HCT116 (cell line): ENCODE results near the gene HAPLN1. TPM values are rescaled to one million over a fixed set of nuclear protein-coding genes. Genes with fewer than 3 reads are reported as not detected.

Experiments used
- ATAC-seq: fragments of 200-7000 bp; cut with Tn5 transposase; 2 replicates; pipeline ENCODE4 v1.9.1; 2020; ENCODE audit warnings: mild to moderate bottlenecking, moderate library complexity
- BruUV-seq: library from RNA; stranded (reverse); fragments of 400-500 nt; replicated peaks from 2 replicates; lab custom pipeline; 2021; lab: Mats Ljungman, UMichigan
- CTCF ChIA-PET: fragments of 300-600 bp; sonication (Branson Sonifier 250); formaldehyde crosslinking; loops from one replicate; lab custom pipeline; 2021; ENCODE audit warnings: antibody characterized with exemption; lab: Charles Lee
- POLR2A ChIA-PET: fragments of 300-600, 350-600 bp; sonication (Branson Sonifier 250); formaldehyde crosslinking; loops from one replicate; lab custom pipeline; 2021; ENCODE audit warnings: antibody characterized with exemption; lab: Charles Lee
- RAD21 ChIA-PET, 2 experiments: fragments of 300-600 bp; sonication (Branson Sonifier 250); formaldehyde crosslinking; loops; one replicate each; lab custom pipeline; 2023; ENCODE audit warnings: low total read pairs in 2 of 2; ENCODE audit not compliant: uncharacterized antibody in 2 of 2, unreplicated experiment in 2 of 2, low non-redundant PET in 1 of 2; lab: Charles Lee
- DNase-seq: peaks from one replicate; pipeline ENCODE4 v3.0.0-alpha.2; 2010; ENCODE audit warnings: low read depth, low spot score
- H2AFZ ChIP-seq: fragments of 200-600 bp; shearing (Covaris generic), sonication (generic); 2 replicates; pipeline ENCODE4 v1.6.1; 2017; ENCODE audit warnings: low read depth, mixed run types, mixed read lengths, antibody characterized with exemption, low read length; ENCODE audit not compliant: poor library complexity, severe bottlenecking
- H3K27ac ChIP-seq: 2 replicates; pipeline ENCODE4 v1.5.1; 2012; ENCODE audit warnings: low read depth, low read length
- H3K27me3 ChIP-seq: fragments of 200-600 bp; sonication (generic); 2 replicates; pipeline ENCODE4 v1.6.1; 2016; ENCODE audit warnings: mixed run types, low read length, mixed read lengths; ENCODE audit not compliant: insufficient read depth
- H3K36me3 ChIP-seq, 2 experiments: fragments of 200-500 bp in 1 of 2; fragments of 200-600 bp in 1 of 2; sonication (Bioruptor generic) in 1 of 2; sonication (generic) in 1 of 2; 2 replicates each; pipeline versions ENCODE4 v1.5.1 to v1.6.1; 2014 to 2016; ENCODE audit warnings: low read length in 2 of 2, inconsistent platforms in 1 of 2, mixed read lengths in 1 of 2, mixed run types in 1 of 2; ENCODE audit not compliant: insufficient read depth in 2 of 2, control insufficient read depth in 1 of 2
- H3K4me1 ChIP-seq, 2 experiments: fragments of 200-600 bp in 1 of 2; sonication (generic) in 1 of 2; 2 replicates each; pipeline versions ENCODE4 v1.5.1 to v1.6.1; 2012 to 2017; ENCODE audit warnings: low read length in 2 of 2, inconsistent platforms in 1 of 2, mild to moderate bottlenecking in 1 of 2, mixed read lengths in 1 of 2, mixed run types in 1 of 2, moderate library complexity in 1 of 2; ENCODE audit not compliant: insufficient read depth in 2 of 2, control insufficient read depth in 1 of 2
- H3K4me2 ChIP-seq: fragments of 200-600 bp; sonication (generic); 2 replicates; pipeline ENCODE4 v1.6.1; 2017; ENCODE audit warnings: mixed run types, low read length, mixed read lengths
- H3K4me3 ChIP-seq, 2 experiments: fragments of 200-600 bp in 1 of 2; sonication (generic) in 1 of 2; replicated peaks in 1 of 2; 2 replicates each; pipeline ENCODE4 v1.5.1; 2011 to 2016; ENCODE audit warnings: low read length in 2 of 2, control low read depth in 1 of 2, low read depth in 1 of 2, mild to moderate bottlenecking in 1 of 2, mixed read lengths in 1 of 2, mixed run types in 1 of 2
- H3K79me2 ChIP-seq: fragments of 200-600 bp; sonication (generic); 2 replicates; pipeline ENCODE4 v1.6.1; 2017; ENCODE audit warnings: mild to moderate bottlenecking, mixed run types, low read length, moderate library complexity, mixed read lengths; ENCODE audit not compliant: insufficient read depth
- H3K9ac ChIP-seq: fragments of 200-600 bp; sonication (generic); 2 replicates; pipeline ENCODE4 v1.6.1; 2016; ENCODE audit warnings: low read length, mixed read lengths
- H3K9me2 ChIP-seq: fragments of 200-600 bp; sonication (generic), shearing (Covaris generic); 2 replicates; pipeline ENCODE4 v1.6.1; 2017; ENCODE audit warnings: mixed run types, mild to moderate bottlenecking, moderate library complexity; ENCODE audit not compliant: insufficient read depth
- H3K9me3 ChIP-seq, 2 experiments: fragments of 200-500 bp in 1 of 2; fragments of 200-600 bp in 1 of 2; sonication (Bioruptor generic) in 1 of 2; sonication (generic) in 1 of 2; 2 replicates each; pipeline ENCODE4 v1.6.1; 2014 to 2017; ENCODE audit warnings: low read length in 2 of 2, mixed read lengths in 2 of 2, inconsistent platforms in 1 of 2, low read depth in 1 of 2, mild to moderate bottlenecking in 1 of 2, mixed run types in 1 of 2, moderate library complexity in 1 of 2; ENCODE audit not compliant: control insufficient read depth in 1 of 2, insufficient read depth in 1 of 2
- H4K20me1 ChIP-seq: fragments of 200-600 bp; sonication (generic), shearing (Covaris generic); 2 replicates; pipeline ENCODE4 v1.6.1; 2017; ENCODE audit warnings: mixed run types, mild to moderate bottlenecking, moderate library complexity; ENCODE audit not compliant: insufficient read depth
- CBX3 ChIP-seq: IDR thresholded peaks from 2 replicates; pipeline ENCODE4 v1.6.1; 2012; ENCODE audit warnings: low read depth
- CEBPB ChIP-seq: IDR thresholded peaks from 2 replicates; pipeline ENCODE4 v1.6.1; 2012; ENCODE audit warnings: low read depth
- EGR1 ChIP-seq: IDR thresholded peaks from 2 replicates; pipeline ENCODE4 v1.6.1; 2012; ENCODE audit warnings: low read depth
- FOSL1 ChIP-seq: IDR thresholded peaks from 2 replicates; pipeline ENCODE4 v1.6.1; 2012; ENCODE audit warnings: low read depth
- POLR2A ChIP-seq: IDR thresholded peaks from 2 replicates; pipeline ENCODE4 v1.7.0; 2011; ENCODE audit warnings: borderline replicate concordance; ENCODE audit not compliant: insufficient read depth, insufficient read length; ENCODE audit errors: extremely low read depth
- SRF ChIP-seq: IDR thresholded peaks from 2 replicates; pipeline ENCODE4 v1.6.1; 2012; ENCODE audit warnings: low read depth
- intact Hi-C: fragments of 100-400 bp; cut with micrococcal nuclease; formaldehyde crosslinking; loops from 2 replicates; pipeline ENCODE4 v1.10.0; 2022
- total RNA-seq: library from RNA; stranded (reverse); gene quantifications from one replicate; pipeline ENCODE4 v1.2.1, GENCODE V29; 2021; ENCODE audit not compliant: unreplicated experiment
- TF ChIP-seq, protein P1 (sequence below): IDR thresholded peaks from 2 replicates; pipeline ENCODE4 v1.6.1; 2012; ENCODE audit warnings: low read depth
- TF ChIP-seq, protein P2 (sequence below): IDR thresholded peaks from 2 replicates; pipeline ENCODE4 v1.6.1; 2011; ENCODE audit warnings: mild to moderate bottlenecking, low read length, moderate library complexity; ENCODE audit not compliant: insufficient replicate concordance; ENCODE audit errors: extremely low read depth
- TF ChIP-seq, protein P3 (sequence below): IDR thresholded peaks from 2 replicates; pipeline ENCODE4 v1.6.1; 2012

The HAPLN1 gene
- total RNA-seq, 1 experiment from 2014 or later, result 0.05 TPM

DNA sequence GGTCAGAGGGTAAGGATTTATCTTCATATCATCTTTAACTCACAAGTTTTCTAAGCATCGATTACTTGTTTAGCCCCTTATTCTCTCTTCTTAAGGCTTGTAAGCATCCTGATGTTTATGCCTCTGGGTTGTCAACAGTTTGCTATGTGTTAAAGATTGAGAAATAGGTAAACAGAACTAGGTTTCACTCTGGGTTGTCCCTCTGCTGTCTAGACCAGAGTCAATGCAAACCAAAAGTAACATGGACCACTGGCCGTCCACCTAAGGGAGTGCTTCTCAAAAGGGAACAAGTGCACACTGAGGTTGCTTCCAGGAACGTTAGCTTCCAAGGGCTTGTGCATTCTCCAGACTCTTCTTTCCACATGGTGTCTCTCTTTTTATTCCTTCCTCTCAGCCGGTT lies 39.9 kb upstream of the HAPLN1 start:
- ChIA-PET POLR2A (no interaction called here), CTCF (no interaction called here)
- no peak overlapping the region for H3K4me3 ChIP-seq
- intact Hi-C loops, result no loop called here
- TF ChIP-seq SRF (no peak), CEBPB (no peak)
- TF ChIP-seq, all 23 proteins: peak for 0
- no peak overlapping the region for H2AFZ ChIP-seq
- H4K20me1 ChIP-seq, result no peaks in the 10 kb centered on the region
- H3K9me3 ChIP-seq, result no peaks in the 10 kb centered on the region
- H3K9me2 ChIP-seq, result no peaks in the 10 kb centered on the region
- no peaks in the 10 kb centered on the region for H3K27me3 ChIP-seq
- BruUV-seq, result no TSS peak
- H3K36me3 ChIP-seq, result no peaks in the 10 kb centered on the region
- no peak for DNase-seq
- H3K4me1 ChIP-seq, result no peaks in the 10 kb centered on the region
- H3K27ac ChIP-seq, result no peak overlapping the region
- ATAC-seq, result no peak
- no peaks in the 10 kb centered on the region for H3K79me2 ChIP-seq
- H3K4me2 ChIP-seq, result no peak overlapping the region
- no peak overlapping the region for H3K9ac ChIP-seq
- RAD21 ChIA-PET, result no interaction called here

DNA sequence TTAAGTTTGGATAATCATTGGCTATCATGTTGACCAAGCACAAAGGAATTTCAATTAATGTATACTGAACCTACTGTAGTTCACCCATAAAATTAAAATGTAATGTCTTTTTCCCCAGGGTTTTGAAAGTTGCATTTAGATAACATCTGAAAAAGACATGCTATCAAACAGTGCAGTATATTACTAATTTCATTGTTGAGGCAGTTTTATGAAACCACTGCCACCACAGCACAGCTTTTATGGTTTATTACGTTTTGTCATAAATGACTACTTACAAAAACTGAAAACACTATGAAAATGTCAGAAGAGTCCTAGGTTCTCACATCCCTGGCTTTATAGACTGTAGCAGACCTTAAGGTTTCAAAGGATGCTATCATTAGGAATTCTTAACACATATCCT lies 32.0 kb upstream of the HAPLN1 start:
- CTCF ChIA-PET, result no interaction called here
- ATAC-seq (no peak), DNase-seq (no peak)
- RAD21 ChIA-PET, result no interaction called here
- intact Hi-C loops, result no loop called here
- Histone ChIP-seq H3K36me3 (no peaks in the 10 kb centered on the region), H3K27ac (no peak overlapping the region), H2AFZ (no peak overlapping the region), H3K79me2 (no peaks in the 10 kb centered on the region), H4K20me1 (no peaks in the 10 kb centered on the region), H3K9me2 (no peaks in the 10 kb centered on the region), H3K4me1 (no peaks in the 10 kb centered on the region), H3K9ac (no peak overlapping the region), H3K4me2 (no peak overlapping the region), H3K9me3 (no peaks in the 10 kb centered on the region), H3K27me3 (no peaks in the 10 kb centered on the region), H3K4me3 (no peak overlapping the region)
- BruUV-seq, result no TSS peak
- POLR2A ChIA-PET, result no interaction called here
- TF ChIP-seq EGR1, result no peak
- TF ChIP-seq, protein P1, sequence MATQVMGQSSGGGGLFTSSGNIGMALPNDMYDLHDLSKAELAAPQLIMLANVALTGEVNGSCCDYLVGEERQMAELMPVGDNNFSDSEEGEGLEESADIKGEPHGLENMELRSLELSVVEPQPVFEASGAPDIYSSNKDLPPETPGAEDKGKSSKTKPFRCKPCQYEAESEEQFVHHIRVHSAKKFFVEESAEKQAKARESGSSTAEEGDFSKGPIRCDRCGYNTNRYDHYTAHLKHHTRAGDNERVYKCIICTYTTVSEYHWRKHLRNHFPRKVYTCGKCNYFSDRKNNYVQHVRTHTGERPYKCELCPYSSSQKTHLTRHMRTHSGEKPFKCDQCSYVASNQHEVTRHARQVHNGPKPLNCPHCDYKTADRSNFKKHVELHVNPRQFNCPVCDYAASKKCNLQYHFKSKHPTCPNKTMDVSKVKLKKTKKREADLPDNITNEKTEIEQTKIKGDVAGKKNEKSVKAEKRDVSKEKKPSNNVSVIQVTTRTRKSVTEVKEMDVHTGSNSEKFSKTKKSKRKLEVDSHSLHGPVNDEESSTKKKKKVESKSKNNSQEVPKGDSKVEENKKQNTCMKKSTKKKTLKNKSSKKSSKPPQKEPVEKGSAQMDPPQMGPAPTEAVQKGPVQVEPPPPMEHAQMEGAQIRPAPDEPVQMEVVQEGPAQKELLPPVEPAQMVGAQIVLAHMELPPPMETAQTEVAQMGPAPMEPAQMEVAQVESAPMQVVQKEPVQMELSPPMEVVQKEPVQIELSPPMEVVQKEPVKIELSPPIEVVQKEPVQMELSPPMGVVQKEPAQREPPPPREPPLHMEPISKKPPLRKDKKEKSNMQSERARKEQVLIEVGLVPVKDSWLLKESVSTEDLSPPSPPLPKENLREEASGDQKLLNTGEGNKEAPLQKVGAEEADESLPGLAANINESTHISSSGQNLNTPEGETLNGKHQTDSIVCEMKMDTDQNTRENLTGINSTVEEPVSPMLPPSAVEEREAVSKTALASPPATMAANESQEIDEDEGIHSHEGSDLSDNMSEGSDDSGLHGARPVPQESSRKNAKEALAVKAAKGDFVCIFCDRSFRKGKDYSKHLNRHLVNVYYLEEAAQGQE, result no peak
- TF ChIP-seq CBX3, result no peak
- no peak for TF ChIP-seq FOSL1
- TF ChIP-seq, protein P2, sequence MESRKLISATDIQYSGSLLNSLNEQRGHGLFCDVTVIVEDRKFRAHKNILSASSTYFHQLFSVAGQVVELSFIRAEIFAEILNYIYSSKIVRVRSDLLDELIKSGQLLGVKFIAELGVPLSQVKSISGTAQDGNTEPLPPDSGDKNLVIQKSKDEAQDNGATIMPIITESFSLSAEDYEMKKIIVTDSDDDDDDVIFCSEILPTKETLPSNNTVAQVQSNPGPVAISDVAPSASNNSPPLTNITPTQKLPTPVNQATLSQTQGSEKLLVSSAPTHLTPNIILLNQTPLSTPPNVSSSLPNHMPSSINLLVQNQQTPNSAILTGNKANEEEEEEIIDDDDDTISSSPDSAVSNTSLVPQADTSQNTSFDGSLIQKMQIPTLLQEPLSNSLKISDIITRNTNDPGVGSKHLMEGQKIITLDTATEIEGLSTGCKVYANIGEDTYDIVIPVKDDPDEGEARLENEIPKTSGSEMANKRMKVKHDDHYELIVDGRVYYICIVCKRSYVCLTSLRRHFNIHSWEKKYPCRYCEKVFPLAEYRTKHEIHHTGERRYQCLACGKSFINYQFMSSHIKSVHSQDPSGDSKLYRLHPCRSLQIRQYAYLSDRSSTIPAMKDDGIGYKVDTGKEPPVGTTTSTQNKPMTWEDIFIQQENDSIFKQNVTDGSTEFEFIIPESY, result no peak
- TF ChIP-seq POLR2A, result no peak
- TF ChIP-seq, protein P3, sequence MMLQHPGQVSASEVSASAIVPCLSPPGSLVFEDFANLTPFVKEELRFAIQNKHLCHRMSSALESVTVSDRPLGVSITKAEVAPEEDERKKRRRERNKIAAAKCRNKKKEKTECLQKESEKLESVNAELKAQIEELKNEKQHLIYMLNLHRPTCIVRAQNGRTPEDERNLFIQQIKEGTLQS, result no peak
